H1 (cell line): Measurements from ENCODE around the gene L3MBTL1. TPM values are rescaled to one million over a fixed set of nuclear protein-coding genes. Genes with fewer than 3 reads are reported as not detected.

Source experiments
- CTBP2 ChIP-seq: IDR thresholded peaks from 2 replicates; pipeline ENCODE4 v1.7.0; 2011; ENCODE audit warnings: borderline replicate concordance, mild to moderate bottlenecking, moderate library complexity, mixed read lengths, low read length; ENCODE audit not compliant: insufficient read depth, insufficient read length
- polyA plus RNA-seq, 7 experiments: library from polyadenylated mRNA; depleted of rRNA in 3 of 7; stranded (reverse) in 5 of 7; unstranded in 2 of 7; fragments of >200 nt in 5 of 7; fragments of 200-250 nt in 2 of 7; gene quantifications; 1 replicate in 5 of 7; 2 replicates in 1 of 7; 4 replicates in 1 of 7; pipeline versions ENCODE4 v1.2.1 to v1.2.3, GENCODE V29; 2011 to 2013; ENCODE audit warnings: missing spikeins in 2 of 7, mixed read lengths in 2 of 7
- total RNA-seq: library from RNA; stranded (reverse); fragmentation: NEBNext Ultra II Directional; extraction: Animal tissue kit (Norgen Biotek cat#: 25700); gene quantifications from 2 replicates; pipeline ENCODE4 v1.2.1, GENCODE V29; 2021

The L3MBTL1 gene
- total and polyA plus RNA-seq, 2 of the 8 experiments (the other 6 are each of a cell fraction or from before 2014, with no cell fraction given), result 11.9 to 17.0 TPM

DNA sequence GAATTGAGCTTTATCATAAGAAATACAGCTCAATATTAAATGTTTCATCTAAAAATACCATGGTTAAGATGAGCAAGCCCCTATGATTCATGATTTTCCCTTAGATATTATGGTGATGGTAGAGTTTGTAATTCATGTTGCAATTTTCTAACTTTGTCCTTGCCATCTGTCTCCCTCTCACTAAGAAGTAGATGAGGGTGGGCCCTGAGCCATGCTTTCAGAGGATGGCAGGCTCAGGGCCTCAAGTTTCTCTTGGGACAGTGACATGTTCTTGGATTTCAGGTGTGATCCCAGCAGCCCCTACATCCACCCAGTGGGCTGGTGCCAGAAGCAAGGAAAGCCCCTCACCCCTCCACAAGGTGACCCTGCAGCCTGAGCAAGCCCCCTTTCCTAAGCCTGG is 25.6 kb downstream of the L3MBTL1 start (continued):
- TF ChIP-seq CTBP2, result no peak
